ENCODE data around the gene ZFHX2. TPM values are rescaled to one million over a fixed set of nuclear protein-coding genes. Genes with fewer than 3 reads are reported as not detected.
"Not testable (repeated sequence)": the region's sequence is repeated elsewhere in the genome, so short reads cannot be mapped to it uniquely, and the experiment has no call there.

The ZFHX2 gene
- polyA plus RNA-seq, 1 donor (not counting 4 experiments of a cell fraction or from before 2014, with no cell fraction given): 0.18 TPM

DNA sequence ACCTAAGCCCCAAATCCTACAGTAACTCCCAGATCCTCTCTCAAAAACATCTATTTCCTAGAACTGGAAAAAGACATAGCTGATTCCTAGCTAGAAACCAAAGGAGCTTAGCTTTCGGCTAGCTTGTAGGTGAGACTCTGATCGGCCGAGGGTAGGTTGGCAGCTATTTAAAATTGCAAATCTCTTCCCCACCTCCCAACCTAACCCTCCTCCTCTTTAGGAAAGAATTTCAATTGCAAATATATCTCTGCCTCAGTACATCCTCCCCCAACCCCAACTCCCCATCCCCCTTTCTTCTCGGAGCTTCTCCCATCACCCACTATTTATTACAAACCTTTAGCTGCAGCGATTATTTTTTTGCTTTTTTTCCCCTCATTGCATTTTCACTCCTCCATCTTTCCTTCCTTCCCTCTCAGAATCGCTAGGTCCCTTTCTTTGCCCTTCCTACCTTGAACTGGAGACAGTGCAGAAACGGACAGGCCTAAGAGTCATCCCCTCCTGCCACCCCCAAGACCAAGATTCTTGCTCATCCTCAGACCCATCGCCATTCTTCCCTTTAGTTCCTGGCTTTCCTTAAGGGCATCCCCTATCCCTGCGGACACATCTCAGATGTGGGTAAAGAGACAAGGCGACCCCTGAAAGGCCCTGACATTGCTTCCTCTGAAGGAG lies 13.4 kb downstream of the ZFHX2 start:
- no peaks in the 10 kb centered on the region for H3K79me2 ChIP-seq (ENCODE audit: control insufficient read depth, insufficient read depth, low read length)
- H2AFZ ChIP-seq (ENCODE audit: control insufficient read depth, low read length): no peak overlapping the region
- no peak overlapping the region for H3K9ac ChIP-seq (ENCODE audit: control insufficient read depth, extremely low read depth, insufficient read depth, low read length)
- no peaks in the 10 kb centered on the region for H3K27me3 ChIP-seq (ENCODE audit: control insufficient read depth, extremely low read depth, insufficient read depth, low read length)
- H3K27ac ChIP-seq (ENCODE audit: control insufficient read depth, insufficient read depth, low read length): no peak overlapping the region
- no peaks in the 10 kb centered on the region for H3K9me3 ChIP-seq (ENCODE audit: control insufficient read depth, low read depth, low read length)
- H4K20me1 ChIP-seq (ENCODE audit: control insufficient read depth, extremely low read depth, insufficient read depth, low read length): no peaks in the 10 kb centered on the region
- H3K36me3 ChIP-seq (ENCODE audit: control insufficient read depth in 2 of 2, extremely low read depth in 1 of 2, insufficient read depth in 2 of 2, low read length in 2 of 2): no peaks in the 10 kb centered on the region
- no peaks in the 10 kb centered on the region for H3K4me1 ChIP-seq (ENCODE audit: control insufficient read depth, extremely low read depth, insufficient read depth, low read length)
- dilution Hi-C loops (cut with MboI; ENCODE audit: extremely low pct_ligation_motif_present, low sequenced_read_pairs): no loop called here
- no peak for TF ChIP-seq EZH2 (IDR thresholded peaks at IDR 0.05; ENCODE audit: low read length)
- TF ChIP-seq, protein P1, sequence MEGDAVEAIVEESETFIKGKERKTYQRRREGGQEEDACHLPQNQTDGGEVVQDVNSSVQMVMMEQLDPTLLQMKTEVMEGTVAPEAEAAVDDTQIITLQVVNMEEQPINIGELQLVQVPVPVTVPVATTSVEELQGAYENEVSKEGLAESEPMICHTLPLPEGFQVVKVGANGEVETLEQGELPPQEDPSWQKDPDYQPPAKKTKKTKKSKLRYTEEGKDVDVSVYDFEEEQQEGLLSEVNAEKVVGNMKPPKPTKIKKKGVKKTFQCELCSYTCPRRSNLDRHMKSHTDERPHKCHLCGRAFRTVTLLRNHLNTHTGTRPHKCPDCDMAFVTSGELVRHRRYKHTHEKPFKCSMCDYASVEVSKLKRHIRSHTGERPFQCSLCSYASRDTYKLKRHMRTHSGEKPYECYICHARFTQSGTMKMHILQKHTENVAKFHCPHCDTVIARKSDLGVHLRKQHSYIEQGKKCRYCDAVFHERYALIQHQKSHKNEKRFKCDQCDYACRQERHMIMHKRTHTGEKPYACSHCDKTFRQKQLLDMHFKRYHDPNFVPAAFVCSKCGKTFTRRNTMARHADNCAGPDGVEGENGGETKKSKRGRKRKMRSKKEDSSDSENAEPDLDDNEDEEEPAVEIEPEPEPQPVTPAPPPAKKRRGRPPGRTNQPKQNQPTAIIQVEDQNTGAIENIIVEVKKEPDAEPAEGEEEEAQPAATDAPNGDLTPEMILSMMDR (optimal IDR thresholded peaks at IDR 0.05 in 1 of 3, IDR thresholded peaks at IDR 0.05 in 1 of 3, conservative IDR thresholded peaks at IDR 0.05 in 1 of 3; ENCODE audit: extremely low read depth in 1 of 3, insufficient read depth in 2 of 3, low read length in 3 of 3): no peak
- no peaks in the 10 kb centered on the region for H3K9me1 ChIP-seq (ENCODE audit: control insufficient read depth, extremely low read depth, insufficient read depth, low read length)
- FAIRE-seq: no peak
- H3K4me2 ChIP-seq (ENCODE audit: control insufficient read depth, extremely low read depth, insufficient read depth, low read depth, low read length): no peak overlapping the region
- no peak for DNase-seq (ENCODE audit: low read depth, low spot score)
- H3K4me3 ChIP-seq (ENCODE audit: control insufficient read depth in 2 of 3, extremely low read depth in 1 of 3, insufficient read depth in 2 of 3, low read depth in 1 of 3, low read length in 3 of 3): no peak overlapping the region

DNA sequence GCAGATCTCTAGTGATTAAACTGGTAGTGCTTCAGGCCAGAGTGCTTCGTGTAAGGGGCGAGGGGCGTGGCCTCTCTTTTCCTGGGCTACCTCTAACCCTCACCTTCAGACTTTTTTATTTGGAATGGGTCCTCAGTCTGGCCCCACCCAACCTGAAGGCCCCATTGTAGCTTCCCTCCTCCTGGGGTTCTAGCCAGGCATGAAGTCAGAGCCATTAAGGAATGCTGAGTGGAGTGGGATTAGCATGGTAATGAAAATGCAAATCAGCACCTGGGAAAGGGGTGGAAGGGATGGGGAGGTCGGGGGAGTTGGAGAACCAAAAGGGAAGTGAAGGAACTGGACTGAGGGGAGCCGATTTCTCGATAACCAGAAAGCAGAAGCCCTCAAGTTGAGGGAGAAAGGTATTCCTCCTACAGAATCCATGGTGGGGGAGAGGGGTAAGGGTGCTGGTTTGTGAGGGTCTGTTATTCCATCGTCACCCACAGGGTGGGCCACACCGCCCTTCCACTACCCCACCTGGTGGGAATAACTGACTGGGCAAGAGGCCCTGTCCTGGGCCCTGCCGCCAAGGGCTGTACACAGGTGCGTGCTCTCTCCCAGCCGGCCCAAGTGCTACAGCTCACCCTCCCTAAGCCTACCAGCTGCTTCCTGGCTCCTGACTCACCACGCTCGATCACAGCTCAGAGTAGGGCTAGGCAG lies 14.1 kb downstream of the ZFHX2 start:
- H3K79me2 ChIP-seq (ENCODE audit: control insufficient read depth, insufficient read depth, low read length): no peaks in the 10 kb centered on the region
- no peaks in the 10 kb centered on the region for H3K4me1 ChIP-seq (ENCODE audit: control insufficient read depth, extremely low read depth, insufficient read depth, low read length)
- H3K27ac ChIP-seq (ENCODE audit: control insufficient read depth, insufficient read depth, low read length): no peak overlapping the region
- no peak overlapping the region for H3K4me3 ChIP-seq (ENCODE audit: control insufficient read depth in 2 of 3, extremely low read depth in 1 of 3, insufficient read depth in 2 of 3, low read depth in 1 of 3, low read length in 3 of 3)
- FAIRE-seq: no peak
- H3K9me1 ChIP-seq (ENCODE audit: control insufficient read depth, extremely low read depth, insufficient read depth, low read length): no peaks in the 10 kb centered on the region
- H3K36me3 ChIP-seq (ENCODE audit: control insufficient read depth in 2 of 2, extremely low read depth in 1 of 2, insufficient read depth in 2 of 2, low read length in 2 of 2): no peaks in the 10 kb centered on the region
- no peak overlapping the region for H3K4me2 ChIP-seq (ENCODE audit: control insufficient read depth, extremely low read depth, insufficient read depth, low read depth, low read length)
- no peaks in the 10 kb centered on the region for H3K27me3 ChIP-seq (ENCODE audit: control insufficient read depth, extremely low read depth, insufficient read depth, low read length)
- dilution Hi-C loops (cut with MboI; ENCODE audit: extremely low pct_ligation_motif_present, low sequenced_read_pairs): no loop called here
- no peak for TF ChIP-seq EZH2 (IDR thresholded peaks at IDR 0.05; ENCODE audit: low read length)
- no peaks in the 10 kb centered on the region for H4K20me1 ChIP-seq (ENCODE audit: control insufficient read depth, extremely low read depth, insufficient read depth, low read length)
- H3K9me3 ChIP-seq (ENCODE audit: control insufficient read depth, low read depth, low read length): no peaks in the 10 kb centered on the region
- no peak overlapping the region for H2AFZ ChIP-seq (ENCODE audit: control insufficient read depth, low read length)
- H3K9ac ChIP-seq (ENCODE audit: control insufficient read depth, extremely low read depth, insufficient read depth, low read length): no peak overlapping the region
- DNase-seq (ENCODE audit: low read depth, low spot score): no peak

GRCh38 chr14:23536906-23537305 lies 14.7 kb downstream of the ZFHX2 start:
- H3K9me3 ChIP-seq (ENCODE audit: control insufficient read depth, low read depth, low read length); dilution Hi-C loops (cut with MboI; ENCODE audit: extremely low pct_ligation_motif_present, low sequenced_read_pairs); H3K79me2 ChIP-seq (ENCODE audit: control insufficient read depth, insufficient read depth, low read length); H3K36me3 ChIP-seq (ENCODE audit: control insufficient read depth in 2 of 2, extremely low read depth in 1 of 2, insufficient read depth in 2 of 2, low read length in 2 of 2); H3K4me1 ChIP-seq (ENCODE audit: control insufficient read depth, extremely low read depth, insufficient read depth, low read length); H3K27ac ChIP-seq (ENCODE audit: control insufficient read depth, insufficient read depth, low read length); H2AFZ ChIP-seq (ENCODE audit: control insufficient read depth, low read length); H3K4me2 ChIP-seq (ENCODE audit: control insufficient read depth, extremely low read depth, insufficient read depth, low read depth, low read length); H3K9me1 ChIP-seq (ENCODE audit: control insufficient read depth, extremely low read depth, insufficient read depth, low read length); H4K20me1 ChIP-seq (ENCODE audit: control insufficient read depth, extremely low read depth, insufficient read depth, low read length); H3K27me3 ChIP-seq (ENCODE audit: control insufficient read depth, extremely low read depth, insufficient read depth, low read length); H3K4me3 ChIP-seq (ENCODE audit: control insufficient read depth in 2 of 3, extremely low read depth in 1 of 3, insufficient read depth in 2 of 3, low read depth in 1 of 3, low read length in 3 of 3); H3K9ac ChIP-seq (ENCODE audit: control insufficient read depth, extremely low read depth, insufficient read depth, low read length); FAIRE-seq; DNase-seq (ENCODE audit: low read depth, low spot score): not testable (repeated sequence)
